Measurements from ENCODE around the gene TRIM17.

TRIM17 gene

GRCh38 chr1:228400237-228400651, 16.4 kb downstream of the TRIM17 start:
- no peak for DNase-seq

GRCh38 chr1:228399531-228400236, 17.0 kb downstream of the TRIM17 start:
- DNase-seq: no peak

GRCh38 chr1:228398741-228399461, 17.8 kb downstream of the TRIM17 start:
- DNase-seq: no peak

- DNase-seq: no peak
Observed at GRCh38 chr1:228397966-228398365, 18.7 kb downstream of the TRIM17 start.

GRCh38 chr1:228396770-228397662, 19.6 kb downstream of the TRIM17 start:
- DNase-seq: no peak

GRCh38 chr1:228394571-228395394, 21.9 kb downstream of the TRIM17 start:
- no peak for DNase-seq

- DNase-seq: no peak
Observed at GRCh38 chr1:228393811-228394570, 22.7 kb downstream of the TRIM17 start.

- no peak for DNase-seq
Observed at GRCh38 chr1:228393268-228393701, 23.4 kb downstream of the TRIM17 start.

- DNase-seq: no peak
Observed at GRCh38 chr1:228392111-228392936, 24.3 kb downstream of the TRIM17 start.

- no peak for DNase-seq
Observed at GRCh38 chr1:228391411-228392020, 25.1 kb downstream of the TRIM17 start.

GRCh38 chr1:228390649-228391048, 26.0 kb downstream of the TRIM17 start:
- no peak for DNase-seq

- no peak for DNase-seq
Observed at GRCh38 chr1:228387321-228387720, 29.3 kb downstream of the TRIM17 start.

GRCh38 chr1:228385232-228385631, 31.4 kb downstream of the TRIM17 start:
- no peak for DNase-seq

- no peak for DNase-seq
Observed at GRCh38 chr1:228383773-228384172, 32.9 kb downstream of the TRIM17 start.

- DNase-seq: no peak
Observed at GRCh38 chr1:228381356-228381755, 35.3 kb downstream of the TRIM17 start.

- DNase-seq: no peak
Observed at GRCh38 chr1:228379666-228380065, 37.0 kb downstream of the TRIM17 start.

GRCh38 chr1:228378873-228379460, 37.7 kb downstream of the TRIM17 start:
- DNase-seq: no peak

- peak; percentile 48 for DNase-seq
Observed at GRCh38 chr1:228378090-228378872, 38.4 kb downstream of the TRIM17 start.

GRCh38 chr1:228377664-228378089, 39.0 kb downstream of the TRIM17 start:
- no peak for DNase-seq

All from activated naive CD4-positive, alpha-beta T cell treated with Interleukin-2 at 50 U/mL for 16 hours (primary cell).